ENCODE measurements around the gene SLC25A31.

SLC25A31 gene

DNA sequence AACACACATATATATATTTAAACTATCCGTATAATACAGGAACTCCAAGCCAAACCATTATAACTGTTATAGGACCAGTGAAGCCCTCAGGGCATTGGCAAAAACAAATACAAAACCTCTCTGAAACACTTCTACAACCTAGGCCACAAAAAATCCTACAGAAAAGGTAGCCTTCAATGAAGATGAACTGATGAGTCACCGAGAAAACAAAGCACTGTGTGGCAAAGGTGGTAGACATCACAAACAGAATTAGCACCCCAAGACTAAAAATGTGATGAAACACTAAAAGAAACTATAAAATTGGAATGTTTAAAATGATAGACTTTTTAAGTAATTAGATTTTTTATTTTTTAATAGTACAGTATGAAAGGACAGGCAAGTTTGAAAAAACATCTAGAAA, 46.4 kb downstream of the SLC25A31 start:
- H3K36me3 ChIP-seq (ENCODE audit: control insufficient read depth in 2 of 2, insufficient read depth in 2 of 2, low read length in 2 of 2): no peaks in the 10 kb centered on the region
- peaks cover 3 to 7% of the 10 kb centered on the region in 2 donors for H3K27me3 ChIP-seq (ENCODE audit: control insufficient read depth in 2 of 2, insufficient read depth in 2 of 2, low read length in 2 of 2)
- H3K27ac ChIP-seq (ENCODE audit: low read depth in 2 of 2, low read length in 2 of 2): no peak overlapping the region
- H3K9me3 ChIP-seq (ENCODE audit: control insufficient read depth in 2 of 2, low read length in 2 of 2): no peaks in the 10 kb centered on the region
- no peak overlapping the region for H3K9ac ChIP-seq (ENCODE audit: low read depth in 1 of 2, low read length in 2 of 2)
- peaks cover 0 to 4% of the 10 kb centered on the region in 2 donors for H3K4me1 ChIP-seq (ENCODE audit: control insufficient read depth in 2 of 2, insufficient read depth in 2 of 2, low read length in 2 of 2)
- no peak overlapping the region for H3K4me3 ChIP-seq (ENCODE audit: low read length in 2 of 2)

- Histone ChIP-seq H3K27ac (ENCODE audit: low read depth in 2 of 2, low read length in 2 of 2) (no peak overlapping the region), H3K9ac (ENCODE audit: low read depth in 1 of 2, low read length in 2 of 2) (no peak overlapping the region), H3K27me3 (ENCODE audit: control insufficient read depth in 2 of 2, insufficient read depth in 2 of 2, low read length in 2 of 2) (peaks cover 3 to 7% of the 10 kb centered on the region in 2 donors), H3K36me3 (ENCODE audit: control insufficient read depth in 2 of 2, insufficient read depth in 2 of 2, low read length in 2 of 2) (no peaks in the 10 kb centered on the region), H3K4me3 (ENCODE audit: low read length in 2 of 2) (no peak overlapping the region), H3K4me1 (ENCODE audit: control insufficient read depth in 2 of 2, insufficient read depth in 2 of 2, low read length in 2 of 2) (peaks cover 1 to 7% of the 10 kb centered on the region in 2 donors), H3K9me3 (ENCODE audit: control insufficient read depth in 2 of 2, low read length in 2 of 2) (no peaks in the 10 kb centered on the region)
These were observed 47.3 kb downstream of the SLC25A31 start for GRCh38 chr4:127777487-127777886.

- no peak overlapping the region for H3K27ac ChIP-seq (ENCODE audit: low read depth in 2 of 2, low read length in 2 of 2)
- no peak overlapping the region for H3K9ac ChIP-seq (ENCODE audit: low read depth in 1 of 2, low read length in 2 of 2)
- H3K4me3 ChIP-seq (ENCODE audit: low read length in 2 of 2): no peak overlapping the region
- peaks cover 5 to 7% of the 10 kb centered on the region in 2 donors for H3K4me1 ChIP-seq (ENCODE audit: control insufficient read depth in 2 of 2, insufficient read depth in 2 of 2, low read length in 2 of 2)
- H3K9me3 ChIP-seq (ENCODE audit: control insufficient read depth in 2 of 2, low read length in 2 of 2): no peaks in the 10 kb centered on the region
- H3K36me3 ChIP-seq (ENCODE audit: control insufficient read depth in 2 of 2, insufficient read depth in 2 of 2, low read length in 2 of 2): no peaks in the 10 kb centered on the region
- H3K27me3 ChIP-seq (ENCODE audit: control insufficient read depth in 2 of 2, insufficient read depth in 2 of 2, low read length in 2 of 2): peaks cover 3 to 7% of the 10 kb centered on the region in 2 donors
These were observed 47.9 kb downstream of the SLC25A31 start for GRCh38 chr4:127778102-127778501.

GRCh38 chr4:127780598-127780997, 50.4 kb downstream of the SLC25A31 start:
- Histone ChIP-seq H3K36me3 (ENCODE audit: control insufficient read depth in 2 of 2, insufficient read depth in 2 of 2, low read length in 2 of 2) (no peaks in the 10 kb centered on the region), H3K27me3 (ENCODE audit: control insufficient read depth in 2 of 2, insufficient read depth in 2 of 2, low read length in 2 of 2) (peaks cover 3 to 7% of the 10 kb centered on the region in 2 donors), H3K9me3 (ENCODE audit: control insufficient read depth in 2 of 2, low read length in 2 of 2) (no peaks in the 10 kb centered on the region), H3K4me1 (ENCODE audit: control insufficient read depth in 2 of 2, insufficient read depth in 2 of 2, low read length in 2 of 2) (peaks cover 5 to 7% of the 10 kb centered on the region in 2 donors), H3K4me3 (ENCODE audit: low read length in 2 of 2) (no peak overlapping the region), H3K27ac (ENCODE audit: low read depth in 2 of 2, low read length in 2 of 2) (no peak overlapping the region), H3K9ac (ENCODE audit: low read depth in 1 of 2, low read length in 2 of 2) (no peak overlapping the region)

GRCh38 chr4:127781300-127782024, 51.3 kb downstream of the SLC25A31 start:
- Histone ChIP-seq H3K9me3 (ENCODE audit: control insufficient read depth in 2 of 2, low read length in 2 of 2) (no peaks in the 10 kb centered on the region), H3K27me3 (ENCODE audit: control insufficient read depth in 2 of 2, insufficient read depth in 2 of 2, low read length in 2 of 2) (peaks cover 3 to 7% of the 10 kb centered on the region in 2 donors), H3K9ac (ENCODE audit: low read depth in 1 of 2, low read length in 2 of 2) (peak overlapping the region; percentile 78 to 79), H3K36me3 (ENCODE audit: control insufficient read depth in 2 of 2, insufficient read depth in 2 of 2, low read length in 2 of 2) (no peaks in the 10 kb centered on the region), H3K27ac (ENCODE audit: low read depth in 2 of 2, low read length in 2 of 2) (peak overlapping the region in 1 of 2 donors; percentile 18), H3K4me1 (ENCODE audit: control insufficient read depth in 2 of 2, insufficient read depth in 2 of 2, low read length in 2 of 2) (peaks cover 5 to 7% of the 10 kb centered on the region in 2 donors), H3K4me3 (ENCODE audit: low read length in 2 of 2) (peak overlapping the region; percentile 86)

DNA sequence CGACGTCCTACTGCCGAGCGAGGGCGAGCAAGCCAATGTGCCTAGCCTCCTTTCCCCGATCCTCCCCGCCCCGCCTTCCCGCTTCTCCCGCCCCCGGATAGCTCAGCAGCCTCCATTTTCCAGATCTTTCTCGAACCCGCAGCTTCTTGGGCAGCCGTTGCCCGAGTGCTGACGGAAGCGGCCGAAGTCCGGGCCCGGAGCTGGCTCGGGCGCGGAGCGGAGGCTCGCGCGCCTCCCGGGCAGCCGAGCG, 51.8 kb downstream of the SLC25A31 start:
- H3K9ac ChIP-seq (ENCODE audit: low read depth in 1 of 2, low read length in 2 of 2): peak overlapping the region; percentile 78 to 79
- peaks cover 3 to 7% of the 10 kb centered on the region in 2 donors for H3K27me3 ChIP-seq (ENCODE audit: control insufficient read depth in 2 of 2, insufficient read depth in 2 of 2, low read length in 2 of 2)
- no peaks in the 10 kb centered on the region for H3K9me3 ChIP-seq (ENCODE audit: control insufficient read depth in 2 of 2, low read length in 2 of 2)
- H3K27ac ChIP-seq (ENCODE audit: low read depth in 2 of 2, low read length in 2 of 2): peak overlapping the region in 1 of 2 donors; percentile 18
- no peaks in the 10 kb centered on the region for H3K36me3 ChIP-seq (ENCODE audit: control insufficient read depth in 2 of 2, insufficient read depth in 2 of 2, low read length in 2 of 2)
- peak overlapping the region; percentile 86 for H3K4me3 ChIP-seq (ENCODE audit: low read length in 2 of 2)
- peaks cover 5 to 7% of the 10 kb centered on the region in 2 donors for H3K4me1 ChIP-seq (ENCODE audit: control insufficient read depth in 2 of 2, insufficient read depth in 2 of 2, low read length in 2 of 2)

DNA sequence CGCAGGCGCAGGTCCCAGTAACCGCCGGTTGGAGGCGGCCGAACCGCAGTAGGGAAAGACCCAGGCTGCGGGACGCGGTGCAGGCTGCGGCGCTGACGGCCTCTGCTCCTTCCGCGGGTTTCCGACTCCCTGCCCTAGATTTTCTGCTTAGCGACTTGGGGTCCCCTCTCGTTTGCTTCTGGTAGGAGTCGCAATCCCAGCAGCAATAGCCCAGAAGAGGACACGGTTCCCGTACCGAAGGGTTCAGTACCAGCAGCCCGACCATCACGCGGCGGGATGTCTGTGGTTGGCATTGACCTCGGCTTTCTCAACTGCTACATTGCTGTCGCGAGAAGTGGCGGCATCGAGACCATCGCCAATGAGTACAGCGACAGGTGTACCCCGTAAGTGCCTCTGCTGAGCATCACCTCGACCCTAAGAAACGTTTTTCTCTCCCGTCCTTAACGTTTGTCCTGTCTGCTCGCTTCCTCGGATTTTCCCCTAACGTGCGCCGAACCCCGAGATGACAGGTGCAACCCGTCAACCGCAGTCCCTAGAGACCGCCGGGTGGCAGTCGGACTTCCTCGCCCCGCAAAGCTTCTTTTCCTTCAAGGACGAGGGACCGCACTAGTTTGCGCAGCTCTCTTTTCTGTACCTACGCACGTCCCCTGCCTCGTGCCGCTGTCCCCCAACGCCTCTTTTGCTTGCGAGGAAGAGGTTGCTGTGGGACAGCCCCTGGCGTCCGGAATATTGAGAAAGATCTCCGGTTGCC, 52.2 kb downstream of the SLC25A31 start, which contains the start of gene HSPA4L:
Gene HSPA4L (plus strand): TSS at position 48 of the 751 bp plus-strand sequence. CDS start 229 bp downstream, at position 277.
- Histone ChIP-seq H3K9me3 (ENCODE audit: control insufficient read depth in 2 of 2, low read length in 2 of 2) (no peaks in the 10 kb centered on the region), H3K4me1 (ENCODE audit: control insufficient read depth in 2 of 2, insufficient read depth in 2 of 2, low read length in 2 of 2) (peaks cover 5 to 7% of the 10 kb centered on the region in 2 donors), H3K27ac (ENCODE audit: low read depth in 2 of 2, low read length in 2 of 2) (peak within 1 kb of the TSS; percentile 28 to 62), H3K4me3 (ENCODE audit: low read length in 2 of 2) (peak within 1 kb of the TSS; percentile 86), H3K36me3 (ENCODE audit: control insufficient read depth in 2 of 2, insufficient read depth in 2 of 2, low read length in 2 of 2) (no peaks in the 10 kb centered on the region), H3K27me3 (ENCODE audit: control insufficient read depth in 2 of 2, insufficient read depth in 2 of 2, low read length in 2 of 2) (peaks cover 3 to 7% of the 10 kb centered on the region in 2 donors), H3K9ac (ENCODE audit: low read depth in 1 of 2, low read length in 2 of 2) (peak within 1 kb of the TSS; percentile 78 to 79)

DNA sequence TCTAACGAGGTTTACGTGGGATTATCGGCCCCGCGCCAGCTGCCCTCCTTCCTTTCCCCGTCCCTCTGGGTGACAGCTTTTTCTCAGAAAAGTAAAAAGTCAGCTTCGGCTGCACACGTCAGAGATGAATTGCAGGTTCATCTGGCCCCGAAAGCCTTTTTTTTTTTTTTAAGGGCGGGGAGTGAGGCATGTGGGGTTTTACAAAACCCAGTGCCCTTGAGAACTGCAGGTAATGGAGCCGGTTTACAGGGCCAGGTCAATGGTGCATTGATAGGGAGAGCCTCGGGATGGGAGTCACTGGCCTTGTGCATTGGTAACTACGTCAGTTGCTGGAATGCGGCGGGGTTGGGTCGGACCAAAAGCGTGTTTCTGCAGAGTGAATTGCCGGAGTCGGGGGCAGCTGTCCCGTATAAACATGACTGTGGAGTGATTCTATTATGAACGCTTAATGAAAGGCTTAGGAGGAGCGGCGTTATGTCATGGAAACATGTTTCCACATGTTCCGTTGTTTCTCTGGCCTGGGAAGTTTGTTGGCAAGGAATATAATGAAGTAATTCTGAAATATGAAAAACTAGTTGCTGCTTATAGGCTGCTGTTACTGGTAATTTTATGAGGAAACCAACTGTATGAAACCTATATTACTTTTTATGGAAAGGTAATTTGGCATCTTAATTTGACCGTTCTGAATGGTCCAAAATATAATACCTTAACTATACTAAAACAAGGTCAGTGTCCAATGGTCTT, 53.0 kb downstream of the SLC25A31 start:
- H3K36me3 ChIP-seq (ENCODE audit: control insufficient read depth in 2 of 2, insufficient read depth in 2 of 2, low read length in 2 of 2): no peaks in the 10 kb centered on the region
- H3K27me3 ChIP-seq (ENCODE audit: control insufficient read depth in 2 of 2, insufficient read depth in 2 of 2, low read length in 2 of 2): peaks cover 3 to 4% of the 10 kb centered on the region in 2 donors
- H3K9ac ChIP-seq (ENCODE audit: low read depth in 1 of 2, low read length in 2 of 2): peak overlapping the region; percentile 78 to 79
- H3K27ac ChIP-seq (ENCODE audit: low read depth in 2 of 2, low read length in 2 of 2): no peak overlapping the region
- peak overlapping the region; percentile 86 for H3K4me3 ChIP-seq (ENCODE audit: low read length in 2 of 2)
- no peaks in the 10 kb centered on the region for H3K9me3 ChIP-seq (ENCODE audit: control insufficient read depth in 2 of 2, low read length in 2 of 2)
- peaks cover 5 to 7% of the 10 kb centered on the region in 2 donors for H3K4me1 ChIP-seq (ENCODE audit: control insufficient read depth in 2 of 2, insufficient read depth in 2 of 2, low read length in 2 of 2)

DNA sequence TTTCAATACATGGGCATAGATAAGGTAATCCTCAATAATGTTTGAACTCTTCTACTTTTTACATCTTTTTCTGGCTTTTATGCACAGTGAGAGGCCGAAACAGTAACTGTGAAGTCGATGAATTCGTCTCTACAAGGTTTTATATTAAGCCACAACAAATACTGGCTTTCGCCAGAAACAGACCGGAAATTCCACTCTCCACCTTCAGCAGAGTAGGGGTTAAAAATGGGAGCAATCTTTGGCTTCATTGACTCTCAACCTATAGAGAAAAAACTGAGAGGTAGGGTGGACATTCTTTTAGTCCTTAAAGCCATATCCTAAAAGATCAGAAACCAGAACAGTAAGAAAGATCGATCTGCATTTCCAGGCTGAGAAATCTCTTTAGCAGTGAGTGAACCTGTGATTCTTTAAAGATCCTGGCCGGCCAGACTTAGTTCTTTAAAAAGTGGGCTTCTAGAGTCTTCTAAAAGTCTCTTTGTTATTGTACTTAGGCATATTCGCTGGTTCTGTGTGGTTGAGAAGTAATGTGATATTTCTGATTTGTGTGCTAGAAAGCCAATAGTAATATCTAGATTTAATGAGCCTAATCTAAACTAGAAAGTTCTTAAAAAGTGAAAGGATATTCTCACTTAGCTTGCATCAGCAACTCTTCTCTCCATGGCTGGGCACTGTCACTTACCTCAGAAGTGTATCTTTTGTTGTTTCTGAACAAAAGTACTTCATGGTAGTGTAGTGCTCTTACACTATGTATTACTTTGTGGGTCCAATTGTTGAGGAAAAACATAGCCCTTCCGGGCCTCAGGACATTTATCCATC, 54.0 kb downstream of the SLC25A31 start:
- Histone ChIP-seq H3K36me3 (ENCODE audit: control insufficient read depth in 2 of 2, insufficient read depth in 2 of 2, low read length in 2 of 2) (no peaks in the 10 kb centered on the region), H3K4me3 (ENCODE audit: low read length in 2 of 2) (no peak overlapping the region), H3K9me3 (ENCODE audit: control insufficient read depth in 2 of 2, low read length in 2 of 2) (no peaks in the 10 kb centered on the region), H3K27me3 (ENCODE audit: control insufficient read depth in 2 of 2, insufficient read depth in 2 of 2, low read length in 2 of 2) (peaks cover 3 to 4% of the 10 kb centered on the region in 2 donors), H3K4me1 (ENCODE audit: control insufficient read depth in 2 of 2, insufficient read depth in 2 of 2, low read length in 2 of 2) (peaks cover 5 to 7% of the 10 kb centered on the region in 2 donors), H3K27ac (ENCODE audit: low read depth in 2 of 2, low read length in 2 of 2) (no peak overlapping the region), H3K9ac (ENCODE audit: low read depth in 1 of 2, low read length in 2 of 2) (no peak overlapping the region)

Measured in mucosa of rectum (tissue), 2 donors.